Tibial nerve (tissue), 4 donors: Measurements from ENCODE around the gene POLA1.

Source experiments
- CTCF ChIP-seq, 5 experiments: fragments of 200-600 bp in 3 of 5; fragments of 450-650 bp in 2 of 5; sonication (generic) in 3 of 5; IDR thresholded peaks; one replicate each; pipeline ENCODE4 v1.5.1; 2016 to 2019; ENCODE audit warnings: antibody characterized with exemption in 5 of 5, mild to moderate bottlenecking in 3 of 5, moderate library complexity in 2 of 5
- EP300 ChIP-seq, 2 donors: sonication (generic); formaldehyde crosslinking; IDR thresholded peaks; one replicate each; pipeline ENCODE4 v1.6.1; 2017; ENCODE audit warnings: antibody characterized with exemption in 2 of 2, mild to moderate bottlenecking in 1 of 2
- POLR2A ChIP-seq, 2 donors: fragments of 450-650 bp; IDR thresholded peaks; one replicate each; pipeline ENCODE4 v1.6.1; 2017; ENCODE audit warnings: antibody characterized with exemption in 2 of 2, mild to moderate bottlenecking in 2 of 2, moderate library complexity in 2 of 2

GRCh38 chrX:24789047-24789446 is 95.3 kb downstream of the POLA1 start:
- TF ChIP-seq CTCF (IDR thresholded peaks at IDR 0.05): no peak
- TF ChIP-seq POLR2A (IDR thresholded peaks at IDR 0.05): no peak
- no peak for TF ChIP-seq EP300 (IDR thresholded peaks at IDR 0.05)
